ENCODE data around the gene ID2. TPM values are rescaled to one million over a fixed set of nuclear protein-coding genes. Genes with fewer than 3 reads are reported as not detected.

ID2 gene
- total and polyA plus RNA-seq, 4 donors = 149 to 488 (median 245) TPM

DNA sequence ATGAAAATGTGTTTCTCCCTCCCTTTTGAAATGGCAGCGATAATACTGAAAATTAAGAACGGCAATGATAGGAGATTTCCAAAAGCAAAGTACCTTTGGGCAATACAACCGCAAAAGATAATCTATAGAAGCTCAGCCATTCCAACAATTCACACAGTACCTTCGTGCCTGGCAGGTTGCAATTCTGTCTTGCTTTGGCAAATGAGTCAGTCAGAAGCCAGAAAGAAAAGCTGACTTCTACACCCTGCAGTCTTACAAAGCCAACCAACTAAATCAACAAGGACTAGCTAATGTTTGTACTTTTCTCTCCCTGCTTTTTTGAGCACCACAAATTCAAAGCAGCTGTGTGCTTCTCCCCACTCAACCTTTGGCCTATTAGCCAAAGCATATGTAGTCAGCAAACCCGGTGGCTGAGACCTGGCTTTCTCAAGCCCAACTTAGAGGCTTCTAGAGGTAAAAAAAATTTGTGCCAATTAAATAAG lies 25.7 kb upstream of the ID2 start:
- WGBS = 64% methylated on average over 5 of the region's 5 CpGs
- H3K27ac ChIP-seq (ENCODE audit: low read depth in 1 of 2, low read length in 2 of 2) = peak overlapping the region; percentile 85
- DNase-seq (ENCODE audit: low spot score) = no peak

More for the DNA sequence above, 25.7 kb upstream of the ID2 start:
- peaks cover 21 to 56% (median 29%) of the 10 kb centered on the region in 4 donors for H3K4me1 ChIP-seq (ENCODE audit: control insufficient read depth in 4 of 4, insufficient read depth in 4 of 4, low read length in 3 of 4)
- TF ChIP-seq FOXA2 (IDR thresholded peaks at IDR 0.05) (peak; percentile 95), NR2F2 (IDR thresholded peaks at IDR 0.05) (no peak), TAF1 (conservative IDR thresholded peaks at IDR 0.05) (peak; percentile 22), JUND (IDR thresholded peaks at IDR 0.05) (peak; percentile 41 to 81), YY1 (IDR thresholded peaks at IDR 0.05) (peak; percentile 50), HNF4G (IDR thresholded peaks at IDR 0.05) (no peak), HNF4A (conservative IDR thresholded peaks at IDR 0.05) (peak; percentile 77 to 86), SP1 (IDR thresholded peaks at IDR 0.05) (peak; percentile 94), FOXA1 (IDR thresholded peaks at IDR 0.05) (peak; percentile 92), RXRA (IDR thresholded peaks at IDR 0.05) (peak; percentile 90 to 92), RAD21 (IDR thresholded peaks at IDR 0.05) (peak; percentile 71 to 72), GABPA (IDR thresholded peaks at IDR 0.05 in 1 of 2, conservative IDR thresholded peaks at IDR 0.05 in 1 of 2) (peak in 1 of 2 donors; percentile 10), EGR1 (IDR thresholded peaks at IDR 0.05; ENCODE audit: low read depth in 2 of 2) (no peak)
- TF ChIP-seq, protein P1, sequence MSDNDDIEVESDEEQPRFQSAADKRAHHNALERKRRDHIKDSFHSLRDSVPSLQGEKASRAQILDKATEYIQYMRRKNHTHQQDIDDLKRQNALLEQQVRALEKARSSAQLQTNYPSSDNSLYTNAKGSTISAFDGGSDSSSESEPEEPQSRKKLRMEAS (IDR thresholded peaks at IDR 0.05) = peak; percentile 46
- TF ChIP-seq, protein P2, sequence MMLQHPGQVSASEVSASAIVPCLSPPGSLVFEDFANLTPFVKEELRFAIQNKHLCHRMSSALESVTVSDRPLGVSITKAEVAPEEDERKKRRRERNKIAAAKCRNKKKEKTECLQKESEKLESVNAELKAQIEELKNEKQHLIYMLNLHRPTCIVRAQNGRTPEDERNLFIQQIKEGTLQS (IDR thresholded peaks at IDR 0.05) = peak; percentile 40
- TF ChIP-seq, protein P3, sequence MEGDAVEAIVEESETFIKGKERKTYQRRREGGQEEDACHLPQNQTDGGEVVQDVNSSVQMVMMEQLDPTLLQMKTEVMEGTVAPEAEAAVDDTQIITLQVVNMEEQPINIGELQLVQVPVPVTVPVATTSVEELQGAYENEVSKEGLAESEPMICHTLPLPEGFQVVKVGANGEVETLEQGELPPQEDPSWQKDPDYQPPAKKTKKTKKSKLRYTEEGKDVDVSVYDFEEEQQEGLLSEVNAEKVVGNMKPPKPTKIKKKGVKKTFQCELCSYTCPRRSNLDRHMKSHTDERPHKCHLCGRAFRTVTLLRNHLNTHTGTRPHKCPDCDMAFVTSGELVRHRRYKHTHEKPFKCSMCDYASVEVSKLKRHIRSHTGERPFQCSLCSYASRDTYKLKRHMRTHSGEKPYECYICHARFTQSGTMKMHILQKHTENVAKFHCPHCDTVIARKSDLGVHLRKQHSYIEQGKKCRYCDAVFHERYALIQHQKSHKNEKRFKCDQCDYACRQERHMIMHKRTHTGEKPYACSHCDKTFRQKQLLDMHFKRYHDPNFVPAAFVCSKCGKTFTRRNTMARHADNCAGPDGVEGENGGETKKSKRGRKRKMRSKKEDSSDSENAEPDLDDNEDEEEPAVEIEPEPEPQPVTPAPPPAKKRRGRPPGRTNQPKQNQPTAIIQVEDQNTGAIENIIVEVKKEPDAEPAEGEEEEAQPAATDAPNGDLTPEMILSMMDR (IDR thresholded peaks at IDR 0.05; ENCODE audit: low read depth, low read length, missing input control) = no peak
- TF ChIP-seq, protein P4, sequence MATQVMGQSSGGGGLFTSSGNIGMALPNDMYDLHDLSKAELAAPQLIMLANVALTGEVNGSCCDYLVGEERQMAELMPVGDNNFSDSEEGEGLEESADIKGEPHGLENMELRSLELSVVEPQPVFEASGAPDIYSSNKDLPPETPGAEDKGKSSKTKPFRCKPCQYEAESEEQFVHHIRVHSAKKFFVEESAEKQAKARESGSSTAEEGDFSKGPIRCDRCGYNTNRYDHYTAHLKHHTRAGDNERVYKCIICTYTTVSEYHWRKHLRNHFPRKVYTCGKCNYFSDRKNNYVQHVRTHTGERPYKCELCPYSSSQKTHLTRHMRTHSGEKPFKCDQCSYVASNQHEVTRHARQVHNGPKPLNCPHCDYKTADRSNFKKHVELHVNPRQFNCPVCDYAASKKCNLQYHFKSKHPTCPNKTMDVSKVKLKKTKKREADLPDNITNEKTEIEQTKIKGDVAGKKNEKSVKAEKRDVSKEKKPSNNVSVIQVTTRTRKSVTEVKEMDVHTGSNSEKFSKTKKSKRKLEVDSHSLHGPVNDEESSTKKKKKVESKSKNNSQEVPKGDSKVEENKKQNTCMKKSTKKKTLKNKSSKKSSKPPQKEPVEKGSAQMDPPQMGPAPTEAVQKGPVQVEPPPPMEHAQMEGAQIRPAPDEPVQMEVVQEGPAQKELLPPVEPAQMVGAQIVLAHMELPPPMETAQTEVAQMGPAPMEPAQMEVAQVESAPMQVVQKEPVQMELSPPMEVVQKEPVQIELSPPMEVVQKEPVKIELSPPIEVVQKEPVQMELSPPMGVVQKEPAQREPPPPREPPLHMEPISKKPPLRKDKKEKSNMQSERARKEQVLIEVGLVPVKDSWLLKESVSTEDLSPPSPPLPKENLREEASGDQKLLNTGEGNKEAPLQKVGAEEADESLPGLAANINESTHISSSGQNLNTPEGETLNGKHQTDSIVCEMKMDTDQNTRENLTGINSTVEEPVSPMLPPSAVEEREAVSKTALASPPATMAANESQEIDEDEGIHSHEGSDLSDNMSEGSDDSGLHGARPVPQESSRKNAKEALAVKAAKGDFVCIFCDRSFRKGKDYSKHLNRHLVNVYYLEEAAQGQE (IDR thresholded peaks at IDR 0.05) = peak; percentile 60
- TF ChIP-seq, protein P5, sequence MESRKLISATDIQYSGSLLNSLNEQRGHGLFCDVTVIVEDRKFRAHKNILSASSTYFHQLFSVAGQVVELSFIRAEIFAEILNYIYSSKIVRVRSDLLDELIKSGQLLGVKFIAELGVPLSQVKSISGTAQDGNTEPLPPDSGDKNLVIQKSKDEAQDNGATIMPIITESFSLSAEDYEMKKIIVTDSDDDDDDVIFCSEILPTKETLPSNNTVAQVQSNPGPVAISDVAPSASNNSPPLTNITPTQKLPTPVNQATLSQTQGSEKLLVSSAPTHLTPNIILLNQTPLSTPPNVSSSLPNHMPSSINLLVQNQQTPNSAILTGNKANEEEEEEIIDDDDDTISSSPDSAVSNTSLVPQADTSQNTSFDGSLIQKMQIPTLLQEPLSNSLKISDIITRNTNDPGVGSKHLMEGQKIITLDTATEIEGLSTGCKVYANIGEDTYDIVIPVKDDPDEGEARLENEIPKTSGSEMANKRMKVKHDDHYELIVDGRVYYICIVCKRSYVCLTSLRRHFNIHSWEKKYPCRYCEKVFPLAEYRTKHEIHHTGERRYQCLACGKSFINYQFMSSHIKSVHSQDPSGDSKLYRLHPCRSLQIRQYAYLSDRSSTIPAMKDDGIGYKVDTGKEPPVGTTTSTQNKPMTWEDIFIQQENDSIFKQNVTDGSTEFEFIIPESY (IDR thresholded peaks at IDR 0.05) = no peak
- H3K4me3 ChIP-seq (ENCODE audit: low read depth in 1 of 3, low read length in 3 of 3) = no peak overlapping the region
- no peak overlapping the region for H3K9ac ChIP-seq (ENCODE audit: low read depth in 1 of 2, low read length in 2 of 2)
- H3K36me3 ChIP-seq (ENCODE audit: control insufficient read depth in 4 of 4, insufficient read depth in 3 of 4, low read depth in 1 of 4, low read length in 3 of 4) = no peaks in the 10 kb centered on the region
- H3K9me3 ChIP-seq (ENCODE audit: control insufficient read depth in 4 of 4, low read length in 3 of 4) = no peaks in the 10 kb centered on the region
- H3K27me3 ChIP-seq (ENCODE audit: control insufficient read depth in 4 of 4, insufficient read depth in 4 of 4, low read length in 3 of 4) = no peaks in the 10 kb centered on the region
